Upper lobe of left lung (tissue), 6 donors: ENCODE measurements around the gene SALL1. TPM values are rescaled to one million over a fixed set of nuclear protein-coding genes. Genes with fewer than 3 reads are reported as not detected.

Experiments
- ATAC-seq, 2 donors: fragments of 200-7000 bp; cut with Tn5 transposase; one replicate each; pipeline ENCODE4 v1.9.1; 2022; ENCODE audit warnings: mild to moderate bottlenecking in 2 of 2, moderate library complexity in 2 of 2; ENCODE audit not compliant: low FRiP score in 2 of 2
- DNase-seq, 2 donors: peaks; one replicate each; pipeline ENCODE4 v3.0.0-alpha.2; 2019 to 2020
- H3K27ac ChIP-seq, 4 donors: fragments of 200-600 bp; sonication (generic); one replicate each; pipeline ENCODE4 v1.5.1; 2016 to 2019
- H3K27me3 ChIP-seq, 4 donors: fragments of 200-600 bp; sonication (generic); one replicate each; pipeline ENCODE4 v1.5.1; 2017 to 2019
- H3K36me3 ChIP-seq, 4 donors: fragments of 200-600 bp; sonication (generic); one replicate each; pipeline ENCODE4 v1.5.1; 2016 to 2019
- H3K4me1 ChIP-seq, 4 donors: fragments of 200-600 bp; sonication (generic); one replicate each; pipeline ENCODE4 v1.5.1; 2018 to 2019
- H3K4me3 ChIP-seq, 4 donors: fragments of 200-600 bp; sonication (generic); one replicate each; pipeline ENCODE4 v1.5.1; 2017 to 2019; ENCODE audit warnings: mild to moderate bottlenecking in 2 of 4, moderate library complexity in 1 of 4
- H3K9me3 ChIP-seq, 4 donors: fragments of 200-600 bp; sonication (generic); one replicate each; pipeline ENCODE4 v1.5.1; 2018 to 2019
- EP300 ChIP-seq, 4 donors: sonication (generic); formaldehyde crosslinking; IDR thresholded peaks; one replicate each; pipeline ENCODE4 v1.5.1; 2017; ENCODE audit warnings: antibody characterized with exemption in 4 of 4, control low read depth in 2 of 4
- POLR2A ChIP-seq, 4 donors: fragments of 450-650 bp; IDR thresholded peaks; one replicate each; pipeline ENCODE4 v1.5.1; 2016 to 2017; ENCODE audit warnings: antibody characterized with exemption in 4 of 4, mild to moderate bottlenecking in 2 of 4
- POLR2AphosphoS5 ChIP-seq, 2 donors: sonication (generic); formaldehyde crosslinking; IDR thresholded peaks; one replicate each; pipeline ENCODE4 v1.5.1; 2017; ENCODE audit warnings: antibody characterized with exemption in 2 of 2
- WGBS, 2 donors: methylation state at CpG; one replicate each; pipeline ENCODE4 v1.1.5; 2017 to 2018; 5-methylcytosine and 5-hydroxymethylcytosine counted together
- total RNA-seq, 6 donors: library from RNA; depleted of rRNA in 4 of 6; stranded (reverse); fragments of >200 nt in 4 of 6; gene quantifications; one replicate each; pipeline versions ENCODE4 v1.1.0 to v1.2.1, GENCODE V29; 2016 to 2021
- TF ChIP-seq, protein P1 (sequence below), 6 experiments: fragments of 450-650 bp in 4 of 6; fragments of 200-600 bp in 2 of 6; sonication (generic) in 2 of 6; IDR thresholded peaks; one replicate each; pipeline ENCODE4 v1.5.1; 2016 to 2019; ENCODE audit warnings: antibody characterized with exemption in 6 of 6
- donor health status: DM: no; HTN: no; CAD: no; lungs with moderate emphysema.
- donor health status: DM: no; HTN: yes; CAD: no; lungs with severe emphysema.

Gene SALL1
- total RNA-seq, 6 donors from 2014 or later: 0.10 to 0.23 TPM; not detected in 4

DNA sequence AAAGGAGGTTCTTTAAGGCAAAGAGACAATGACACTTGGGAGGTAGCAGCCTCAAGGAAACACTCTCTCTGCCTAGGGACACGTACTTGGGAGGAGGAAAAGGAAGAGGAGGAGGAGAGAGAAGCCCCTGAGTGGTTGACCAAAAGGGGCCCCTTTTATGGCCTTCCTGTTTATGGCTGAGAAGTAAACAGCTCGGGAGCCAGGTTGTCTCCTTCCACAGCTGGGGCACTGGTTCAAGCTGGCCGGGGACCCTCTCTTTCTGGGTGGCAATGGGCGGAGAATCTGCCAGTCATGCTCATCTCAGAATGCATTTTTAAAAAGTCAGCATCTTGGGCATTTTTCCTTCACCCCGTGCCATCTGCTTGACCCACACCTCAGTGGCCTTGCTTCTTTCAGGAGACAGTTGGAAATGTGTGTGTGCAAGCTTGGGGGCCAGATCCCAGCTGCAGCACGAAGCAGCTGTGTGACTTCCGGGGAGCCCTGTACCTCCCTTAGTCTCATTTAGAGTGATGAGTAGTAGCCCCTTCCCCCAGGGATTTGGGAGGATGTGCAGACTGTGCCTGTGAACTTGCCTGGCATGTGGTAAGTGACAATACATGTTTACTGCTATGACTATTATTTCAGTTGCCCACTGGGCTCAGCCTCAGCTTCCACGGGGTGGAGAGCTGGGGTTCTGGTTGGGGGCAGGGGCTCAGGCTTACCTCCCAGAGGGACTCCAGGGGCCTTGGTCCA lies 33.8 kb upstream of the SALL1 start:
- Histone ChIP-seq H3K27me3 (no peaks in the 10 kb centered on the region), H3K4me3 (no peak overlapping the region), H3K9me3 (no peaks in the 10 kb centered on the region), H3K27ac (no peak overlapping the region), H3K36me3 (no peaks in the 10 kb centered on the region), H3K4me1 (no peaks in the 10 kb centered on the region)
- no peak for DNase-seq
- 12 to 31% methylated on average over 6 to 8 of the region's 8 CpGs for WGBS, 2 donors
- TF ChIP-seq, protein P1, sequence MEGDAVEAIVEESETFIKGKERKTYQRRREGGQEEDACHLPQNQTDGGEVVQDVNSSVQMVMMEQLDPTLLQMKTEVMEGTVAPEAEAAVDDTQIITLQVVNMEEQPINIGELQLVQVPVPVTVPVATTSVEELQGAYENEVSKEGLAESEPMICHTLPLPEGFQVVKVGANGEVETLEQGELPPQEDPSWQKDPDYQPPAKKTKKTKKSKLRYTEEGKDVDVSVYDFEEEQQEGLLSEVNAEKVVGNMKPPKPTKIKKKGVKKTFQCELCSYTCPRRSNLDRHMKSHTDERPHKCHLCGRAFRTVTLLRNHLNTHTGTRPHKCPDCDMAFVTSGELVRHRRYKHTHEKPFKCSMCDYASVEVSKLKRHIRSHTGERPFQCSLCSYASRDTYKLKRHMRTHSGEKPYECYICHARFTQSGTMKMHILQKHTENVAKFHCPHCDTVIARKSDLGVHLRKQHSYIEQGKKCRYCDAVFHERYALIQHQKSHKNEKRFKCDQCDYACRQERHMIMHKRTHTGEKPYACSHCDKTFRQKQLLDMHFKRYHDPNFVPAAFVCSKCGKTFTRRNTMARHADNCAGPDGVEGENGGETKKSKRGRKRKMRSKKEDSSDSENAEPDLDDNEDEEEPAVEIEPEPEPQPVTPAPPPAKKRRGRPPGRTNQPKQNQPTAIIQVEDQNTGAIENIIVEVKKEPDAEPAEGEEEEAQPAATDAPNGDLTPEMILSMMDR (IDR thresholded peaks at IDR 0.05): no peak
- no peak for TF ChIP-seq POLR2A (IDR thresholded peaks at IDR 0.05)
- no peak for TF ChIP-seq EP300 (IDR thresholded peaks at IDR 0.05)
- no peak for TF ChIP-seq POLR2AphosphoS5 (IDR thresholded peaks at IDR 0.05)
- no peak for ATAC-seq

DNA sequence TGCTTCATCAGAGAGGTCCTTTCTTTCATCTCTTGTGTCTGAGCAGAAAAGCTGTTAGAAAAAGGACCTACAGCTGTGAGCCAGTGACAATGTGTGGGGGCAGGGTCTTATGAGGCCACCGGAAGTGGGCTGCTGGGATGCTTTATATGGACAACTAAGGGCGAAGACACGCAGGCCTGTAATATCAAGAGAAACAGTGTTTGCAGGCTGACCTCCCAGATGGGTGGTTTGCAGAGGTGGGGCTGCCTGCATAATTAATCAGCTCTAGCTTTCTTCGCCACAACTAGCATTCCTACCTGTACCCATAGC lies 30.4 kb upstream of the SALL1 start:
- no peak for ATAC-seq
- H3K27me3 ChIP-seq: no peaks in the 10 kb centered on the region
- 29 to 37% methylated on average over 3 to 4 of the region's 4 CpGs for WGBS, 2 donors
- H3K27ac ChIP-seq: no peak overlapping the region
- no peaks in the 10 kb centered on the region for H3K4me1 ChIP-seq
- no peak for DNase-seq
- H3K4me3 ChIP-seq: no peak overlapping the region
- no peaks in the 10 kb centered on the region for H3K9me3 ChIP-seq
- no peaks in the 10 kb centered on the region for H3K36me3 ChIP-seq
- TF ChIP-seq, protein P1 (IDR thresholded peaks at IDR 0.05): no peak
- TF ChIP-seq EP300 (IDR thresholded peaks at IDR 0.05): no peak

DNA sequence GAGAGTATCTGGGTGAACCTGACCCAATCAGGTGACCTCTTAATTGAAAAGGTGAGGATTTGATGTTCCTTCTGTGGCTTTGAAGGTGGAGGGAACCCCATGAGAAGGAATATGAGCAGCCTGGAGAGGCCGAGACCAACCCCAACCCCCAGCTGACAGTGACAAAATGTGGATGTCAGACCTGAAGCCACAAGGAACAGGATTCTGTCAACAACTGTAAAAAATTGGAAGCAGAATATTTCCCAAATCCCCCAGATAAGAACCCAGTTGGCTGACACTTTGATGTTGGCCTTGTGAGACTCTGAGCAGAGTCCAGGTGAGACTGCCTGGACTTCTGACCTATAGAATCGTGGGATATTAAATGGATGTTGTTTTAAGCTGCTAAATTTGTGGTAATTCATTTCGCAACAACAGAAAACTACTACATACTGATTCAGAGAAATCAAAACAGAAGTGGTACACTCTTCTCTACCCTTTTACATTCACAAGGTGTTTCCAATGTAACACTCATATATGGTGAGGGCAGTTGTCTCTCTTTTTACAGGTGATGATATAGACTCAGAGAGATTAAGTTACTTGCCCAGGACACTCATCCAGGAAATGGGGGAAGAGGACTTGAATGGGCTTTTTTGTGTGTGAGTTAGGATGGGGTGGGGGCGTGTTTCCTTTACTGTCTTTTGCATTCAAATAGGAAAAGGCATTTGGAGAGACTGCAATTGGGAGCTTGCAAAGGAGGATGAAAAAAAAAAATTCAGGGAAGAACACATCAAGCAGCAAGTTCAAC lies 29.8 kb upstream of the SALL1 start:
- ATAC-seq (no peak), DNase-seq (no peak)
- Histone ChIP-seq H3K27me3 (no peaks in the 10 kb centered on the region), H3K27ac (no peak overlapping the region), H3K4me1 (no peaks in the 10 kb centered on the region), H3K9me3 (no peaks in the 10 kb centered on the region), H3K36me3 (no peaks in the 10 kb centered on the region), H3K4me3 (no peak overlapping the region)
- no peak for TF ChIP-seq EP300 (IDR thresholded peaks at IDR 0.05)
- 74 to 75% methylated on average over 4 of the region's 4 CpGs for WGBS, 2 donors

DNA sequence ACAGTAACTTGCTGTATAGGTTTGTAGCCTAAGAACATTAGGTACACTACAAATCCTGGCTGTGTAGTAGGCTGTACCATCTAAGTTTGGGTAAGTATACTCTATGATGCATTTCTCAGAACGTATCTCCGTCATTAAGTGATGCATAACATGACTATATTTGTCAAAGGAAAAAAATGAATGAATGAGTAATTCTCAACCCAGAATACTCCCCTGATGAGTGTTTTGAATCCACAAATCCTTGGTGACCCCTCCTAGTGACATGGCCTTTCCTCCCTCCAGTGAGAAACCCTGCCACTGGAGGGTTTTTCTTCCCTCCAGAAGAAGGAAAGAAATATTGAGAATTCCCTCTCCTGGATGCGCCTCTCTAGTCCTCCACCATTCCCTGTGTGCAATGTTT lies 24.0 kb upstream of the SALL1 start:
- H3K36me3 ChIP-seq: no peaks in the 10 kb centered on the region
- H3K4me3 ChIP-seq: no peak overlapping the region
- DNase-seq (no peak), ATAC-seq (no peak)
- H3K27me3 ChIP-seq: no peaks in the 10 kb centered on the region
- WGBS, 2 donors: 89 to 96% methylated on average over 3 of the region's 3 CpGs
- TF ChIP-seq POLR2A (IDR thresholded peaks at IDR 0.05): no peak
- TF ChIP-seq, protein P1 (IDR thresholded peaks at IDR 0.05): no peak
- no peak for TF ChIP-seq POLR2AphosphoS5 (IDR thresholded peaks at IDR 0.05)
- TF ChIP-seq EP300 (IDR thresholded peaks at IDR 0.05): no peak
- H3K9me3 ChIP-seq: no peaks in the 10 kb centered on the region
- no peaks in the 10 kb centered on the region for H3K4me1 ChIP-seq
- no peak overlapping the region for H3K27ac ChIP-seq

DNA sequence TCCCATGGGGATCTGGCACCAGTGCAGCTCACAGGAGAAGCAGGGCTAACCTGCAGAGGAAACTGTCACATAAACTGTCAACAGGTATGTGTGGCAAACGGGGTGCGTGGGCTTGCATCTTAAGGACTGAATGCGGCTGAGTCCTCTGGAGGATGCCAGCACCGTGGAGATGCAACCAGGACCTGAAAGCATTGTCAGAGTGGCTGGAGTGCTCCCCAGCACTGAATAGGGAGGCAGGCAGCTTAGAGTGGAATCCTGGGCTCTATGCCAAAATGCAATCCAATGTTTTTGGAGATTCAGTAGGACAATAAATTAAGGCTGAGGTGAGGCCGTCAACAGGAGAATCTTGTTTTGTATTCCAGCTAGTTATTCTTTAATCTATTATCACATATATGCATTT lies 21.3 kb upstream of the SALL1 start:
- no peak for DNase-seq
- H3K9me3 ChIP-seq: no peaks in the 10 kb centered on the region
- no peak overlapping the region for H3K27ac ChIP-seq
- H3K27me3 ChIP-seq: no peaks in the 10 kb centered on the region
- H3K4me3 ChIP-seq: no peak overlapping the region
- TF ChIP-seq, protein P1 (IDR thresholded peaks at IDR 0.05): no peak
- TF ChIP-seq EP300 (IDR thresholded peaks at IDR 0.05) (no peak), POLR2AphosphoS5 (IDR thresholded peaks at IDR 0.05) (no peak), POLR2A (IDR thresholded peaks at IDR 0.05) (no peak)
- ATAC-seq: no peak
- 84 to 85% methylated on average over 5 of the region's 5 CpGs for WGBS, 2 donors
- no peaks in the 10 kb centered on the region for H3K4me1 ChIP-seq
- no peaks in the 10 kb centered on the region for H3K36me3 ChIP-seq
